Measurements from ENCODE around the gene SPP2.

The SPP2 gene

DNA sequence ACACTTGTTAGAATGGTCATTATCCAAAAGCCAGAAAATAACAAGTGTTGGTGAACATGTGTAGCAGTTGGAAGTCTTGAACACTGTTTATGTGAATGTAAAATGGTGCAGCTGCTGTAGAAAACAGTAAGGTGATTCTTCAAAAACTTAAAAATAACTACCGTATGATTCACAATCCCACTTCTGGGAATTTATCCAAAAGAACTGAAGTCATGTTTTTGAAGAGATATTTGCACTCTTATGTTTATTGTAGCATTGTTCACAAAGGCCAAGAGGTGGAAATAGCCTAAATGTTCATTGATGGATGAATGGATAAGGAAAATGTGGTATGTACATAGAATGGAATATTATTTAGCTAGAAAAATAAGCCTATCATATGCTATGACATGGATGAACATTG lies 6.3 kb upstream of the SPP2 start:
- H3K36me3 ChIP-seq (ENCODE audit: control insufficient read depth, low read depth, low read length) = no peaks in the 10 kb centered on the region
- no peak overlapping the region for H3K27ac ChIP-seq (ENCODE audit: low read length)
- no peak overlapping the region for H3K9ac ChIP-seq (ENCODE audit: low read length)
- H3K4me3 ChIP-seq (ENCODE audit: low read length) = no peak overlapping the region
- no peaks in the 10 kb centered on the region for H3K9me3 ChIP-seq (ENCODE audit: control insufficient read depth, low read depth, low read length)
- no peaks in the 10 kb centered on the region for H3K27me3 ChIP-seq (ENCODE audit: control insufficient read depth, insufficient read depth, low read length)
- H3K4me1 ChIP-seq (ENCODE audit: control insufficient read depth, low read depth, low read length) = no peaks in the 10 kb centered on the region

DNA sequence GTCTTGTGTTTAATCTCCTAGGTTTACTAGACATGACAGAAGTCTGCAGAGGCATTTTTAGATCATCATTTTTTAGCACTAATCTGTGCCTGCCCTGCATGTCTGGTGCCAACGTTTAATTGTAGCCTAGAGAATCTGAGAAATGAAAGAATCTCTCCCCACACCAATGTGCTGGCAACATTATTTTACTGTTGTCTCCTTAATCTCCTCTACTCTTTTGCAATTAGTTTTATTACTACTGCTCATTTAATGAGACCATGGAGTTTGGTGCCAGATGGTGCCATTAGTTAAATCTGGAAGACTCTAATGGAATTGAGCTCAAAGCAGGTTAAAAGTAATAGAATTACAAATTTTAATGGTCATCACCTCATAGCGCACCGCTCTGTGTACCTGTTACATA lies 4.0 kb upstream of the SPP2 start:
- Histone ChIP-seq H3K27ac (ENCODE audit: low read length) (no peak overlapping the region), H3K36me3 (ENCODE audit: control insufficient read depth, low read depth, low read length) (no peaks in the 10 kb centered on the region), H3K4me1 (ENCODE audit: control insufficient read depth, low read depth, low read length) (no peaks in the 10 kb centered on the region), H3K9me3 (ENCODE audit: control insufficient read depth, low read depth, low read length) (no peaks in the 10 kb centered on the region), H3K27me3 (ENCODE audit: control insufficient read depth, insufficient read depth, low read length) (no peaks in the 10 kb centered on the region), H3K9ac (ENCODE audit: low read length) (no peak overlapping the region), H3K4me3 (ENCODE audit: low read length) (no peak overlapping the region)

DNA sequence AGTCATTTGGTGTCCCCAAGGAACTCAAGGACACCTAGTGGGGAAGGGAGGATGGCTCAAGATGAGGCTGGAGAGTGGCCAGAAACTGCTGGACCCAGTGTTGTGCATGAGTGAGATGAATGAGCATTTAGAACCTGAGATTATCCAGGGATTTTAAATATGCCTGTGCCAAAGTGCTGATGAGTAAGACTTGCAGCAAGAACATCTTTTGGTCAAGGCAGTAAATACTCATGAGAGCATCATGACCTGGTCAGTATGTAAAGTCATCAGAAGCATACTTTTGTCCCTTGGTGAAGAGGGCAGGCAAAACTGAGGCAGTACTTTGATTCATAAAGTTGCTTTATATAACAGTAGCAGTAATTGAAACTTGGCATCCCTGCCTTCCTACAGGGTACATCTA lies 3.1 kb upstream of the SPP2 start:
- Histone ChIP-seq H3K27ac (ENCODE audit: low read length) (no peak overlapping the region), H3K9ac (ENCODE audit: low read length) (no peak overlapping the region), H3K4me3 (ENCODE audit: low read length) (no peak overlapping the region), H3K27me3 (ENCODE audit: control insufficient read depth, insufficient read depth, low read length) (no peaks in the 10 kb centered on the region), H3K4me1 (ENCODE audit: control insufficient read depth, low read depth, low read length) (no peaks in the 10 kb centered on the region), H3K36me3 (ENCODE audit: control insufficient read depth, low read depth, low read length) (no peaks in the 10 kb centered on the region), H3K9me3 (ENCODE audit: control insufficient read depth, low read depth, low read length) (no peaks in the 10 kb centered on the region)

DNA sequence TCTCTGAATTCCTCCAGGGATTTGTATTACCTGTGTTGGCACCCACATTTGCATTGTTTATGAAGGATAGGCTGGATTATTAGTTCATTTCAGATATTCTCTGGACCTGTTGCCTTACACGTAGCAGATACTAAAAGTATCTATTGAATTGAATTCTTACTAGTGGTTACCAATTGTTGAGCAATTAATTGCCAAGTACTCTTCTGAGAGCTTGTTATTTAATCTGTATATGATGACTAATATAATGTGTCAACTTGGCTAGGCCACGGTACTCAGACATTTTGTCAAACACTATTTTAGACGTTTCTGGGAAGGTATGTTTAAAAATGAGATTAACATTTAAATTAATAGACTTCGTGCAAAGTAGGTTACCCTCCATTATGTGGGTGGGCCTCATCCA lies 2.5 kb upstream of the SPP2 start:
- no peaks in the 10 kb centered on the region for H3K27me3 ChIP-seq (ENCODE audit: control insufficient read depth, insufficient read depth, low read length)
- H3K4me3 ChIP-seq (ENCODE audit: low read length) = no peak overlapping the region
- H3K4me1 ChIP-seq (ENCODE audit: control insufficient read depth, low read depth, low read length) = no peaks in the 10 kb centered on the region
- H3K36me3 ChIP-seq (ENCODE audit: control insufficient read depth, low read depth, low read length) = no peaks in the 10 kb centered on the region
- H3K9ac ChIP-seq (ENCODE audit: low read length) = no peak overlapping the region
- no peaks in the 10 kb centered on the region for H3K9me3 ChIP-seq (ENCODE audit: control insufficient read depth, low read depth, low read length)
- no peak overlapping the region for H3K27ac ChIP-seq (ENCODE audit: low read length)

DNA sequence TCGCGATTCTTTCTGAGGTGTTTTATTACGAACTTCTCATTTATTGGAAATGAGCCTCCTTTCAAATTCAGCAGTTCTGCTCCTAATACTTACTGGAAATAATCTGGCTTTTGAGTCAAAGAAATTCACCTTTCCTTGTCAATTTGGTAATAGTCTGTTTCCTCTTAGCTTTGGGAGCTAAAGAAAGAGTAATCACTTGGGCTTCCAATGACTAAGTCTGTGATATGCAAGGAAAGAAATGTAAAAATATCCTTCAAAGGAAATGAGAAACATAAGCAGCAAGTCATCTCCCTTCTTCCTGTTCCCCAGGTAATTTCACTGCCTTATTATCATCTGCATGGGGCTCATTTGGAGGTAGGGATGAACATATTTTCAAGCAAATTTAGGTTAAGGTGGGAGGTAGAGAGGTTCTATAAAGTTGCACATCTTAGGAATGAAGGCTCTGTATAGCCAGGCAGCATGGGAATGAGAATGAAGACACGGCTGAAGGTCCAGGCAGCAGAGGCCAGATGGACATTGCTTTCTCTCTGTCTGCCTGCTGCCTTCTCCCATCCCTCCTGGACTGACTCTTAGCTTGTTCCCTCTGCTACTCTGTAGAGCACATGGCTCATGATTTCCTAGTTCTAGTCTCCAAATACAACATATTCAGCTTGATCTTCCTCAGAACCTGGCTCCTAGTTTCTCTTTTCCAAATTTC lies 1.0 kb downstream of the SPP2 start:
- Histone ChIP-seq H3K4me1 (ENCODE audit: control insufficient read depth, low read depth, low read length) (no peaks in the 10 kb centered on the region), H3K36me3 (ENCODE audit: control insufficient read depth, low read depth, low read length) (no peaks in the 10 kb centered on the region), H3K9me3 (ENCODE audit: control insufficient read depth, low read depth, low read length) (no peaks in the 10 kb centered on the region), H3K27me3 (ENCODE audit: control insufficient read depth, insufficient read depth, low read length) (no peaks in the 10 kb centered on the region), H3K27ac (ENCODE audit: low read length) (no peak overlapping the region), H3K9ac (ENCODE audit: low read length) (no peak overlapping the region), H3K4me3 (ENCODE audit: low read length) (no peak overlapping the region)

DNA sequence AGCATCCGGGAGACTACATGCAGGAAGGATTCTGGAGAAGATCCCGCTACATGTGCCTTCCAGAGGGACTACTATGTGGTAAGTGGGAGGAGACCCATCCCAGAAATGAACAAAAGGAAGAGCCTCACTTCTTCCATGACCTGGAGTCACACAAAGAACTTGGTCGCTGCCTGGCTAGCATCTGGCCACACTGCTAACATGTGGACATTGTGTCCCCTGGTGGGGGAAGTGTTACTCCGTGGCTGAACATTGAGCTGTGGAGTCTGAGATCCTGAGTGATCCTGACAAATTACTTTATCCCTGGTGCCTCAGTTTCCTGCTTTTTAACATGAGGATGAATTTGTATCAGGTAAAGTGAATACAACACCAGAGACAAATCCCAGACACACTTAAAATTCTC lies 8.4 kb downstream of the SPP2 start:
- Histone ChIP-seq H3K36me3 (ENCODE audit: control insufficient read depth, low read depth, low read length) (no peaks in the 10 kb centered on the region), H3K9ac (ENCODE audit: low read length) (no peak overlapping the region), H3K4me1 (ENCODE audit: control insufficient read depth, low read depth, low read length) (no peaks in the 10 kb centered on the region), H3K4me3 (ENCODE audit: low read length) (no peak overlapping the region), H3K27me3 (ENCODE audit: control insufficient read depth, insufficient read depth, low read length) (no peaks in the 10 kb centered on the region), H3K27ac (ENCODE audit: low read length) (no peak overlapping the region), H3K9me3 (ENCODE audit: control insufficient read depth, low read depth, low read length) (no peaks in the 10 kb centered on the region)

DNA sequence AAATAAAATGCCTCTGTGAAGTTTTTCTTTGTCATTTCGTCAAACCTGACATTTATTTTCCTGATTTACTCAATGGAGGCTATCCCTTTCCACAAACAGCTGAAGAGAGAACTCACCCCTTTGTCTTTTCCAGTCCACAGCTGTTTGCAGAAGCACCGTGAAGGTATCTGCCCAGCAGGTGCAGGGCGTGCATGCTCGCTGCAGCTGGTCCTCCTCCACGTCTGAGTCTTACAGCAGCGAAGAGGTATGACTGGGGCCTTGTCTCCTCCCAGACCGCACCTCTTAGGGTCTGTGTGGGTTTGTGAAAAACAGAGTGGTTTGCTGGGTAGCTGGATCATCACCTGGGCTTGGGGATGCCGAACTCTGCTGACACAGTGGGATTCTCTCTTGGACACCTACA lies 9.7 kb downstream of the SPP2 start:
- Histone ChIP-seq H3K4me1 (ENCODE audit: control insufficient read depth, low read depth, low read length) (no peaks in the 10 kb centered on the region), H3K9me3 (ENCODE audit: control insufficient read depth, low read depth, low read length) (no peaks in the 10 kb centered on the region), H3K36me3 (ENCODE audit: control insufficient read depth, low read depth, low read length) (no peaks in the 10 kb centered on the region), H3K4me3 (ENCODE audit: low read length) (no peak overlapping the region), H3K27me3 (ENCODE audit: control insufficient read depth, insufficient read depth, low read length) (no peaks in the 10 kb centered on the region), H3K27ac (ENCODE audit: low read length) (no peak overlapping the region), H3K9ac (ENCODE audit: low read length) (no peak overlapping the region)

DNA sequence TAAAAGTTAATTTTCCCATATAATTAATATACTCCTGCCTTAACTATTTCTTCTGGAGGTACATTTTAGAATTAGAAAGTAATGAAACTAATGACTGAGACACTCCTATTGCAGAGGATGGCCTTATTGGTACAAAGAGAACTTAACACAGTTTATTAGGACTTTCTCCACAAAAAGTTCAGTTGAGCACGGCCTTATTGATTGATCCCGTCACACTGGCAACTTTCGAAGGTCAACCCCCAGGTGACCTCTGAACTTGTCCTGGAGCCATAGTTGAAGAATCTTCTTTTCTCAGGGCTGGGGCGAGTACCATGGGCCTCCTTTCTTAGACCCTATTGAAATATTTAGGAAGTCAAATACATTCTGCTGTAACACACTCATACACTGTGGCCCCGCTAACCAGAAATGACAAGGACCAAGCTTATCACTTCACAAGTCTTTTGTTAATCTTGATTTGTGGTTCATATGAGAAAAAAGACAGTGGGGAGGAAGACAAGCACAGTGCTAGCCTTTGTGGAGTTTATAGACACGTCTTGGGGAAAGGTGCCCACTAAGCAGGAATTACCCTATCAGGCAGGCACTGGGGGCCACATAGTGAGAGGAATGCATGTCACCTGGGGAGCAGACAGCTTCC lies 11.2 kb downstream of the SPP2 start:
- no peak overlapping the region for H3K4me3 ChIP-seq (ENCODE audit: low read length)
- H3K9ac ChIP-seq (ENCODE audit: low read length) = no peak overlapping the region
- H3K9me3 ChIP-seq (ENCODE audit: control insufficient read depth, low read depth, low read length) = no peaks in the 10 kb centered on the region
- H3K4me1 ChIP-seq (ENCODE audit: control insufficient read depth, low read depth, low read length) = no peaks in the 10 kb centered on the region
- H3K27ac ChIP-seq (ENCODE audit: low read length) = no peak overlapping the region
- H3K36me3 ChIP-seq (ENCODE audit: control insufficient read depth, low read depth, low read length) = no peaks in the 10 kb centered on the region
- H3K27me3 ChIP-seq (ENCODE audit: control insufficient read depth, insufficient read depth, low read length) = no peaks in the 10 kb centered on the region

DNA sequence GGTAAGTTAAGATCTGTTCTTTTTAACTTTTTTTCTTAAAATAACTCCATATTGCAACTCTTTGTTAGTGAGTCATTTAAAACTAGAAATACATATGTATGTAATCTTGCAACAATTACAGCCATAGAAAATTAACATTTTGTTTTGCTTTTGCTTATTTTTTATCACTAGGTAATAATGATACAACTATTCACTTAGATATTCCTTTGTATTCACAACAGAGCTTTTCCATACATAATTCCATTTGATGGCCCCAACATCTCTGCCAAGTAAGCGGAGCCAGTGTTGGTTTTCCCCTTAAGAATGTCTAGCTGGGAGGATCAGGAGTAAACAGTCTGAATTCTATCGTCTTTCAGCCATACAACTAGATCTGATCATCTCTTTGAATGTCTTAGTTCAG lies 16.1 kb downstream of the SPP2 start:
- no peak overlapping the region for H3K27ac ChIP-seq (ENCODE audit: low read length)
- H3K4me3 ChIP-seq (ENCODE audit: low read length) = no peak overlapping the region
- H3K9ac ChIP-seq (ENCODE audit: low read length) = no peak overlapping the region
- no peaks in the 10 kb centered on the region for H3K4me1 ChIP-seq (ENCODE audit: control insufficient read depth, low read depth, low read length)
- no peaks in the 10 kb centered on the region for H3K36me3 ChIP-seq (ENCODE audit: control insufficient read depth, low read depth, low read length)
- peaks cover 4% of the 10 kb centered on the region for H3K9me3 ChIP-seq (ENCODE audit: control insufficient read depth, low read depth, low read length)
- H3K27me3 ChIP-seq (ENCODE audit: control insufficient read depth, insufficient read depth, low read length) = no peaks in the 10 kb centered on the region

DNA sequence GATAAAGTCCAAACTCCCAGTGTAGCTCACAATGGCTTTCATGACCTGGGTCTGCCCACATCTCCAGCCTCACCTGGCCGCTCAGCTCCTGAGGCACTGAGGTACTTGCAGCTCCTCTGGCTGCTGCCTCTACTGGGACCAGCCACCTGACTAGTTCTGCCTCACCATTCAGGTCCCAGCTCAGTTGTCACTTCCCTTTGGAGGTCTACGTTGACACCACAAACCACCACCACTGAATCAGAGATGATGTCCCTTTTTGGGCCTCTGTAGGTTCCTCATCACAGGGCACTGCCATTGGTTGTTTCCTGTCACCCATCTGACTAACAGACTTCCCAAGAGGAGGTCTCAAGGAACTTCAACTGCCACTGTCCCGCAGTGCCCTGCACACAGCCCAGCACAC lies 21.2 kb downstream of the SPP2 start:
- Histone ChIP-seq H3K9ac (ENCODE audit: low read length) (no peak overlapping the region), H3K27me3 (ENCODE audit: control insufficient read depth, insufficient read depth, low read length) (no peaks in the 10 kb centered on the region), H3K4me1 (ENCODE audit: control insufficient read depth, low read depth, low read length) (no peaks in the 10 kb centered on the region), H3K36me3 (ENCODE audit: control insufficient read depth, low read depth, low read length) (no peaks in the 10 kb centered on the region), H3K27ac (ENCODE audit: low read length) (no peak overlapping the region), H3K9me3 (ENCODE audit: control insufficient read depth, low read depth, low read length) (peaks cover 4% of the 10 kb centered on the region), H3K4me3 (ENCODE audit: low read length) (no peak overlapping the region)

DNA sequence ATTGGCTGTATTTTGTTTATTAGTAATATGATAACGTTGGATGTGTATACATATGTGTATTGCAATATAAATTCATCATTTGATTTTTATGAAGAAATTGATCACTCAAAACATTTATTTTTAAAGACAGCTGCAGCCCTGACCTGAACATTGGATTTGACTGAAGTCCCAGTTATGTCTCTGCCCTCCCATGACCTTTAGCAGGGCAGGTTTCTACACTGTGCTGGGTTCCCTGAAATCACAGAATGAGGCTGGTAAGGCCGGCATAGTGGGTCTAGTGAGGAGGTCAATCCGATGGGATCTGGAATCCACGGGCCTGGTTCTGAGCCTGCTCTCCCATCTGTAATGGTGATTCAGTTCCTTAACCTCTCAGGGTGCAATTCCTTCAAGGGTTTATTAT lies 22.0 kb downstream of the SPP2 start:
- Histone ChIP-seq H3K4me3 (ENCODE audit: low read length) (no peak overlapping the region), H3K27me3 (ENCODE audit: control insufficient read depth, insufficient read depth, low read length) (no peaks in the 10 kb centered on the region), H3K4me1 (ENCODE audit: control insufficient read depth, low read depth, low read length) (no peaks in the 10 kb centered on the region), H3K9me3 (ENCODE audit: control insufficient read depth, low read depth, low read length) (peaks cover 4% of the 10 kb centered on the region), H3K36me3 (ENCODE audit: control insufficient read depth, low read depth, low read length) (no peaks in the 10 kb centered on the region), H3K9ac (ENCODE audit: low read length) (no peak overlapping the region), H3K27ac (ENCODE audit: low read length) (no peak overlapping the region)

DNA sequence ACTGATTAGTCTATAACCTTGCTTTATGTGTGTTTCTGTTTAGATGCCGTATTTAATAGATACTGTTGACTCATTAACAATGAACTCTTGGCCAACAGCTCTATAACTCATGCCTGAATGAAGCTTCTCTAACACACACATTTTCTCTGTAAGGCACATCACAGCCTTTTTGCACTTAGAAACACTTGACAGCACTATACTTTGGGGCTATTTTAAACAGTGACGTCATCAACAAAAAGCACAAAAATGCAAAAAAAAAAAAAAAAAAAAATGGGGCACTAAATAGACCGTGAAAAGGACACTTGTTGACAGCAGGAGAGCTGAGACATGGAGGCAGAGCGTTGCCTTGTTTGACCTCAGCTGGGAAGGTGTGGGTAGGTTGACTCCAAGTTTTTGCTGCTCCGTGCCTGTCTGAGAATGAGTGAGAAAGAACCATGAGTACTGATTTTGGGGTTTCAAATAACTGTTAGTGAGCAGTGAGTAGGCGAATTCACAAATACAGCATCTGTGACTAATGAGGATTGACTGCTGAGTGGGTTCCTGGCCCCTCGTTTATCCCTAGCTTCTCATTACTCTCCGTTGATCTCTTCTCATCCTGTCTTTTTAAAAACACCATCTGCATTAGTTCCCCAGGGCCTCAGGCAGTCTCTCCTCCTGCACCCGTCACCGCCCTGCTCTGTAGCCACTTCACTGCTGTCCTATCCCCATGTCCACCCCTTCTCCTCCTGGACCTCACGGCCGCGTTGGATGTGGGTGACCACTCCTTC lies 24.4 kb downstream of the SPP2 start:
- H3K27ac ChIP-seq (ENCODE audit: low read length) = no peak overlapping the region
- no peaks in the 10 kb centered on the region for H3K27me3 ChIP-seq (ENCODE audit: control insufficient read depth, insufficient read depth, low read length)
- no peaks in the 10 kb centered on the region for H3K9me3 ChIP-seq (ENCODE audit: control insufficient read depth, low read depth, low read length)
- no peak overlapping the region for H3K9ac ChIP-seq (ENCODE audit: low read length)
- H3K4me1 ChIP-seq (ENCODE audit: control insufficient read depth, low read depth, low read length) = no peaks in the 10 kb centered on the region
- H3K36me3 ChIP-seq (ENCODE audit: control insufficient read depth, low read depth, low read length) = no peaks in the 10 kb centered on the region
- H3K4me3 ChIP-seq (ENCODE audit: low read length) = no peak overlapping the region

Measured in iPS-18a (cell line).